ENCODE measurements around the gene ZNF536.

- TF ChIP-seq CTCF (IDR thresholded peaks at IDR 0.05) (no peak), POLR2A (IDR thresholded peaks at IDR 0.05) (no peak)
These were observed 56.7 kb downstream of the ZNF536 start for GRCh38 chr19:30428844-30429243.

Data from Peyer's patch (tissue), 4 donors.